Measurements from ENCODE around the gene BICC1.

DNA sequence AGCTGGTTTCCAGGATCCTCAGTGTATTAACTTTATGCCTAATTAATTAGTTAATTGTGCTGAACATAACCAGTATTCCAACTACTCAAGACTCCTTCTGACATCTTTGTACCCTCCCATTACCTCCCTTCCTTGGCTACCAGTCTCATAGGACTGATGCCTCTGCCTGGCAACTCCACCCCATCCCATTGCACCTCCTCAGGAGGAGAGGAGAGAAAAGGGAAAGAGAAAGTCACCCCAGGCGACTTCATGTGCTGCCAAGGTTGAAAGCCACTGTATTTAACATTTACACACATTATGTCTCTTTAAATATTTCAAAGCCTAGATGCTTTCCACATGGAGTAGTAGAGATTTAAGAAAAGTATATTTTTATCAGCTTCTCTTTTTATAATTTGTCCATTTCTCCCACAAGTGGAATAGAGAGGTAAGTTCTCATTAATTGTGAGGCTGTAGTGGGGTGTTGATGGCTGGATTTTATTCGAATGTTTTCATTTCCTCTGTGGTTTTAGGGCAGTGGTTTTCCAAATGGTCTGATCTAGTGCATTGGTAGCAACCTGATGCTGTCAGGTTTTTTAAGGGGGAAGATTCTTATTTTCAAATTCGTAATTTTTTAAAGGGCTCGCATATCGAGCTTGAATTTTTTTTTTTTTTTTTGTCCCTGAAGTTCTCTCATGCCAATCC is 148.0 kb downstream of the BICC1 start:
- TF ChIP-seq, protein P1, sequence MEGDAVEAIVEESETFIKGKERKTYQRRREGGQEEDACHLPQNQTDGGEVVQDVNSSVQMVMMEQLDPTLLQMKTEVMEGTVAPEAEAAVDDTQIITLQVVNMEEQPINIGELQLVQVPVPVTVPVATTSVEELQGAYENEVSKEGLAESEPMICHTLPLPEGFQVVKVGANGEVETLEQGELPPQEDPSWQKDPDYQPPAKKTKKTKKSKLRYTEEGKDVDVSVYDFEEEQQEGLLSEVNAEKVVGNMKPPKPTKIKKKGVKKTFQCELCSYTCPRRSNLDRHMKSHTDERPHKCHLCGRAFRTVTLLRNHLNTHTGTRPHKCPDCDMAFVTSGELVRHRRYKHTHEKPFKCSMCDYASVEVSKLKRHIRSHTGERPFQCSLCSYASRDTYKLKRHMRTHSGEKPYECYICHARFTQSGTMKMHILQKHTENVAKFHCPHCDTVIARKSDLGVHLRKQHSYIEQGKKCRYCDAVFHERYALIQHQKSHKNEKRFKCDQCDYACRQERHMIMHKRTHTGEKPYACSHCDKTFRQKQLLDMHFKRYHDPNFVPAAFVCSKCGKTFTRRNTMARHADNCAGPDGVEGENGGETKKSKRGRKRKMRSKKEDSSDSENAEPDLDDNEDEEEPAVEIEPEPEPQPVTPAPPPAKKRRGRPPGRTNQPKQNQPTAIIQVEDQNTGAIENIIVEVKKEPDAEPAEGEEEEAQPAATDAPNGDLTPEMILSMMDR (conservative IDR thresholded peaks at IDR 0.05; ENCODE audit: low read length) = no peak
- no peak for TF ChIP-seq EZH2phosphoT487 (IDR thresholded peaks at IDR 0.05; ENCODE audit: borderline replicate concordance)
